HL-60 (cell line): Measurements from ENCODE around the gene FSTL5.

ENCODE experiments used
- CTCF ChIP-seq: IDR thresholded peaks from one replicate; pipeline ENCODE4 v1.5.1; 2011; ENCODE audit warnings: low read length, control low read depth, inconsistent platforms; ENCODE audit not compliant: insufficient read depth
- GABPA ChIP-seq: IDR thresholded peaks from 2 replicates; pipeline ENCODE4 v1.6.1; 2012; ENCODE audit warnings: low read depth
- REST ChIP-seq: IDR thresholded peaks from 2 replicates; pipeline ENCODE4 v1.6.1; 2012; ENCODE audit warnings: low read depth; ENCODE audit not compliant: insufficient replicate concordance
- SPI1 ChIP-seq: IDR thresholded peaks from 2 replicates; pipeline ENCODE4 v1.6.1; 2012; ENCODE audit warnings: low read depth, mild to moderate bottlenecking, borderline replicate concordance

- no peak for TF ChIP-seq CTCF
- no peak for TF ChIP-seq GABPA
- TF ChIP-seq SPI1, result no peak
- TF ChIP-seq REST, result no peak
Measured at GRCh38 chr4:161894014-161894413, 269.8 kb downstream of the FSTL5 start.
